Peyer's patch (tissue), 4 donors: Measurements from ENCODE around the gene PBRM1.

Source experiments
- POLR2A ChIP-seq, 2 donors: fragments of 450-650 bp; IDR thresholded peaks; one replicate each; pipeline ENCODE4 v1.5.1; 2017; ENCODE audit warnings: antibody characterized with exemption in 2 of 2, mild to moderate bottlenecking in 2 of 2, moderate library complexity in 2 of 2
- TF ChIP-seq, protein P1 (sequence below), 6 experiments: fragments of 450-650 bp in 4 of 6; fragments of 200-600 bp in 2 of 6; sonication (generic) in 1 of 6; IDR thresholded peaks; one replicate each; pipeline ENCODE4 v1.5.1; 2017 to 2019; ENCODE audit warnings: antibody characterized with exemption in 6 of 6, mild to moderate bottlenecking in 3 of 6, moderate library complexity in 1 of 6

DNA sequence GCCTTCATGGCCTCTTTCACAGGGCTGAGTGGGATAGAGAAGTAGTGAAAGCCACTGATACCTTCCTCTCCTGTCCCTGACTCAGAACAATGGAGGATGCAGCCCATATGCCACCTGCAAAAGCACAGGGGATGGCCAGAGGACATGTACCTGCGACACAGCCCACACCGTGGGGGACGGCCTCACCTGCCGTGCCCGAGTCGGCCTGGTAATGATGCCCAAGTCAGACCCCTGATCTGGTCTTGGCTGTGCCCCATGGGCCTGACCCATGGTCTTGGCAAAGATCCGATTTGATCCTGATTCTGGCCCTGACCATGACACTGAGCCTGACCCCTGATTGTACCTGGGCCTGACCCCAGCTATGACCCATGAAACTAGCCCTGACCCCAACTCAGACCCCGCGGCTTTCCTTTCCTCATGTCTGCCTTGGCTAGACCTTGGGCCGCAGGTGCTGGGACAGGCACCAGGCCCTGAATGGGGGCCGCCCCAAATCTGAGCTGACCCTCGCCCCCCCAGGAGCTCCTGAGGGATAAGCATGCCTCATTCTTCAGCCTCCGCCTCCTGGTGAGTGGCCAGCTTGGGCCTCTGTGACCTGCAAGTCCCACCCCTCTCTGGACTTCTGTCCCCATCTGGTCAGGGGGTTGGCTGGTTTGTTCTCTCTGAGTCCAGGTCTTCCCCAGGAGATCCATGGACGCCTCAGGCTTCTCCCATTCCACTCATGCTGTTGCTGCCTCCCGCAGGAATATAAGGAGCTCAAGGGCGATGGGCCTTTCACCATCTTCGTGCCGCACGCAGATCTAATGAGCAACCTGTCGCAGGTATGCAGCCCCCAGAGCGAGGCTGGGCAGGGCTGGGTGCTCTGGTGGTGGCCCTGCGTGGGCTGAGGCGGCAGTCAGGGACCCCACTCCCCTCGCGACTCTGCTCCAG is 167.7 kb downstream of the PBRM1 start:
- TF ChIP-seq, protein P1, sequence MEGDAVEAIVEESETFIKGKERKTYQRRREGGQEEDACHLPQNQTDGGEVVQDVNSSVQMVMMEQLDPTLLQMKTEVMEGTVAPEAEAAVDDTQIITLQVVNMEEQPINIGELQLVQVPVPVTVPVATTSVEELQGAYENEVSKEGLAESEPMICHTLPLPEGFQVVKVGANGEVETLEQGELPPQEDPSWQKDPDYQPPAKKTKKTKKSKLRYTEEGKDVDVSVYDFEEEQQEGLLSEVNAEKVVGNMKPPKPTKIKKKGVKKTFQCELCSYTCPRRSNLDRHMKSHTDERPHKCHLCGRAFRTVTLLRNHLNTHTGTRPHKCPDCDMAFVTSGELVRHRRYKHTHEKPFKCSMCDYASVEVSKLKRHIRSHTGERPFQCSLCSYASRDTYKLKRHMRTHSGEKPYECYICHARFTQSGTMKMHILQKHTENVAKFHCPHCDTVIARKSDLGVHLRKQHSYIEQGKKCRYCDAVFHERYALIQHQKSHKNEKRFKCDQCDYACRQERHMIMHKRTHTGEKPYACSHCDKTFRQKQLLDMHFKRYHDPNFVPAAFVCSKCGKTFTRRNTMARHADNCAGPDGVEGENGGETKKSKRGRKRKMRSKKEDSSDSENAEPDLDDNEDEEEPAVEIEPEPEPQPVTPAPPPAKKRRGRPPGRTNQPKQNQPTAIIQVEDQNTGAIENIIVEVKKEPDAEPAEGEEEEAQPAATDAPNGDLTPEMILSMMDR (IDR thresholded peaks at IDR 0.05): no peak
- TF ChIP-seq POLR2A (IDR thresholded peaks at IDR 0.05): no peak
